RPMI7951 (cell line): ENCODE results near the gene BCAS3. TPM values are rescaled to one million over a fixed set of nuclear protein-coding genes. Genes with fewer than 3 reads are reported as not detected.
A peak's percentile ranks its signal among the peaks of the same experiment; 100 is the strongest.
"Not testable (repeated sequence)": the region's sequence is repeated elsewhere in the genome, so short reads cannot be mapped to it uniquely, and the experiment has no call there.

Experiments used
- DNase-seq: peaks from one replicate; pipeline ENCODE4 v3.0.0-alpha.2; 2012; ENCODE audit warnings: low read depth
- total RNA-seq: library from RNA; depleted of rRNA; stranded (reverse); fragments of >200 nt; shearing (Covaris generic); gene quantifications from 2 replicates; pipeline ENCODE4 v1.2.3, GENCODE V29; 2014

Gene BCAS3
- total RNA-seq, 1 experiment from 2014 or later = 11.2 TPM

GRCh38 chr17:60744355-60744966 is 66.8 kb downstream of the BCAS3 start:
- no peak for DNase-seq

- DNase-seq = no peak
Measured at GRCh38 chr17:60745544-60745943, 67.9 kb downstream of the BCAS3 start.

GRCh38 chr17:60747069-60747808 is 69.6 kb downstream of the BCAS3 start:
- DNase-seq = peak; percentile 19

- DNase-seq = no peak
Measured at GRCh38 chr17:60748204-60748603, 70.6 kb downstream of the BCAS3 start.

GRCh38 chr17:60749050-60749449 is 71.4 kb downstream of the BCAS3 start:
- DNase-seq = no peak

GRCh38 chr17:60749708-60750107 is 72.1 kb downstream of the BCAS3 start:
- DNase-seq = no peak

GRCh38 chr17:60750640-60751039 is 73.0 kb downstream of the BCAS3 start:
- no peak for DNase-seq

GRCh38 chr17:60751884-60752283 is 74.2 kb downstream of the BCAS3 start:
- DNase-seq = no peak

- no peak for DNase-seq
Measured at GRCh38 chr17:60752873-60753577, 75.4 kb downstream of the BCAS3 start.

GRCh38 chr17:60754057-60754604 is 76.5 kb downstream of the BCAS3 start:
- DNase-seq = no peak

- DNase-seq = not testable (repeated sequence)
Measured at GRCh38 chr17:60756798-60757197, 79.1 kb downstream of the BCAS3 start.

GRCh38 chr17:60757437-60757836 is 79.8 kb downstream of the BCAS3 start:
- DNase-seq = no peak

GRCh38 chr17:60759756-60760155 is 82.1 kb downstream of the BCAS3 start:
- DNase-seq = no peak

GRCh38 chr17:60761301-60761700 is 83.7 kb downstream of the BCAS3 start:
- not testable (repeated sequence) for DNase-seq

- no peak for DNase-seq
Measured at GRCh38 chr17:60766778-60767190, 89.1 kb downstream of the BCAS3 start.

- DNase-seq = no peak
Measured at GRCh38 chr17:60767744-60768308, 90.2 kb downstream of the BCAS3 start.

- no peak for DNase-seq
Measured at GRCh38 chr17:60769327-60769726, 91.7 kb downstream of the BCAS3 start.

- DNase-seq = no peak
Measured at GRCh38 chr17:60770946-60771422, 93.3 kb downstream of the BCAS3 start.

GRCh38 chr17:60771621-60772020 is 94.0 kb downstream of the BCAS3 start:
- not testable (repeated sequence) for DNase-seq

- no peak for DNase-seq
Measured at GRCh38 chr17:60773552-60773951, 95.9 kb downstream of the BCAS3 start.

- DNase-seq = no peak
Measured at GRCh38 chr17:60781880-60782412, 104.3 kb downstream of the BCAS3 start.

GRCh38 chr17:60782742-60783141 is 105.1 kb downstream of the BCAS3 start:
- DNase-seq = no peak
